ENCODE results near the gene LRP2BP.
"Not testable (repeated sequence)": the region's sequence is repeated elsewhere in the genome, so short reads cannot be mapped to it uniquely, and the experiment has no call there.

LRP2BP gene

DNA sequence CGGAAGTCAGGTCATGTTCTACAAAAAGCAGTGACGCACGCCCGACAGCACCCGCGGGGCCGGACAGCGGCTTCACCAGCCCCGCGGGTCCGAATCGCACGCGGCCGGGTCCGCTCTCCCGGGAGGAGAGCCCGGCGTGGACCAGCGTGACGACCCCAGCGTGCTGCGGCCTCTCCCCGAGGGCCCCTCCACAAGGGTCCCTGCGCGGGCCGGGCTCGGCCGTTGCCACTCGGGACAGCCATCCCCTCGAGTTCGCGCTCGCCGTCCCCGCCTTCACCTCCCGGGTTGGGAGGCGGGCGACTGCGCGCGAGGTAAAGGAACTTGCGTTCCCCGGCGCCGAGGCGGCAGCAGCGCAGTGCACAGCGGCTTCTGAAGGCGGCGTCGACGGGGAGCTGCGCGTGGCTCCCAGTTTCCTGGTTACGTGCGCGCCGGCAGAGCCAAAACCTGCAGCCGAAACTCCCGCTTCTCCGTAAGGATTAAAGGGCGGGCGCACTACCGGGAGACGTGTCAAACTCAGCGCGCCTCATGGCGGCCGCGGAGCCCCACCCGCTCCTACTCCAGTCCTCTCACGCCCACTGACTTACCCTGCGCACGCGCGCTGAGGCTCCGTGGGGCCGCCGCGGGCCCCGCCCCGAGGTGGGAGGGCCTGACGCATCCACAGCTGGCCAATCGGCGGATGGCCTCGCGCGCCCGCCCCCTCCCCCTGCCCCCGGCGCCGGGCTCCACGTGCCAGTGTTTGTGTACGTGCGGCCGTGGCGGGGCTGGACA is 416 bp upstream of the LRP2BP start:
- peak; percentile 91 to 96 for DNase-seq (ENCODE audit: low read depth in 2 of 2)

DNA sequence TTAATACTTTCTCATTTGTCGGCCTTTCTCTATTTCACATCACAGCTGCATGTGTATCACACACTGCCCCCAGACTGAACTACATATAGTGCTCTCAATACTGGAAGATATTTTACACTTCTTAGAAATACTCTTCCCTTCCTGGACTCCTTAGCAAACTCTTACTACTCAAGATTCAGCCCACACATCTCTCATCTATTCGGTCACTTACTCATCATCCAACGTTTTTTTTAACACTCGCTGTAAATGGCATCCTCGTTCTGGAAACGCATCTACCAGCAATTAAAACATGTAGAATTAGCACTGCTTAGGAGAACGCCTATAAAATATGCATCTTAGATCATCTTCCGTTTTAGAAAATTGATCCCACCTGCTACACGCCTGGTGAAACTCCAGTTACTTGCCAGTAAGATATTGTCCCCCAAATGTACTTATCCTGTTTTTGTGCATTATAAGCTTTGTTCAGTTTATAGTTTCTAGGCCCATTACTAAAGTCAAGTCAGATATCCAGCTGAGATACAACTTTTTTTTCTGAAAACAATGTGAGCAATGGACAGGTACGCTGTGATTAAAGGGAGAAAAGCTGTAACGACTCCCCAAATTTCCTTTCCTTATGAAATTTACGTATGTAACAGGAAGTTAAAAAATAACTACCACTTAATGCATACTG is 1.0 kb downstream of the LRP2BP start:
- no peak for DNase-seq (ENCODE audit: low read depth in 2 of 2)

DNA sequence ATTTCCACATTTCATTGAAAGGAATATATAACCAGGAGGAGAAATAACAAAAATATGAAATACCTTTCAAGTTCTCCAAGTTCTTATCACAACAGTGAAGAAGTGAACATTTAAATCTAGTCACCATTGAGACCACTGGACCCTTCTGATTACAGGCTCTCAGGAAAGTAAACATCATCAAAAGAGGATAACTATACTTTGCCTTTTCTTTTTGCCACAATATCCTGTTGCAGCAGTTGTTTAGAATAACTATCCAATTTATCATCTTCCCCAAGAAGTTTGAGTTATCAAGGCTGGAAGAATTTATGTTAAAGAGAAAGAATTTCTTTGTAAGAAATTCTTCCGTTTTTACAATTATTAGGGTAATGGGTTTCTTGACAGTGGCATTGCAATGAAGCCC is 3.6 kb downstream of the LRP2BP start:
- no peak for DNase-seq (ENCODE audit: low read depth in 2 of 2)

DNA sequence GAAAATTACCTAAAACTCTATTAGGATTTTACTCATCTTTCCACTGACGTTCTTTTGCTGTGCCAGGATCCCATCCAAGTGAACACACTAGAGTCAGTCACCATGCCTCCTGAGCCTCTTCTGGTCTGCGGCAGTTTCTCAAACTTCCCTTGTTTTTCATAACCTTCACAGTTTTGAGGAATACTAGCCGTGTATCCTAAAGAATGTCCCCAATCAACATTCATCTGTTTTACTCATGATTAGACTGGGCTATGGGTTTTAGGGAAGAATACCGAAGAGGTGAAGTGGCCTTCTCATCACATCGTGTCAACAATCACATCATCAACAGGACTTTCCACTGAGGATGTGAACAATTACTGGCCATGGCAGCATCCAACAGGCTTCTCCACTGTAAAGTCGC is 4.8 kb downstream of the LRP2BP start:
- DNase-seq (ENCODE audit: low read depth in 2 of 2), result no peak

DNA sequence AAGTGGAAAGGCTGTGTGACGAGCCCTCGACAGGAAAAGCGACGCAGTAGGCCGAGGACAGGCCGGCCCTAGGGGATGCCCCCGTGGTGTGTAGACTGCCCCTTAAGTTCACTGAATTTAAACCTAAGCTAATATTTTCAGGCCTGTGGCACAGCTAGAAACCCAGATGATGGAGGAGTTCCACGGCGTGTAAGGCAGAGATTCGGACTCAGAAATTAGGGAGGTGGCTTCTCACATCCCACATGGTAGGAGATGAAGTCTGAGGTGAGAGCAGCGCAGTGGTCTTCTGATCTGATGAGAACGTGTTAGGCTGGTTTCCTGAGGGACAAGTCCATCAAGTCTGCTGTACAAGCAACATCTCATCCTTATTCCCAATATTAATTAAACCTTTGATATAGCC is 7.8 kb downstream of the LRP2BP start:
- no peak for DNase-seq (ENCODE audit: low read depth in 2 of 2)

DNA sequence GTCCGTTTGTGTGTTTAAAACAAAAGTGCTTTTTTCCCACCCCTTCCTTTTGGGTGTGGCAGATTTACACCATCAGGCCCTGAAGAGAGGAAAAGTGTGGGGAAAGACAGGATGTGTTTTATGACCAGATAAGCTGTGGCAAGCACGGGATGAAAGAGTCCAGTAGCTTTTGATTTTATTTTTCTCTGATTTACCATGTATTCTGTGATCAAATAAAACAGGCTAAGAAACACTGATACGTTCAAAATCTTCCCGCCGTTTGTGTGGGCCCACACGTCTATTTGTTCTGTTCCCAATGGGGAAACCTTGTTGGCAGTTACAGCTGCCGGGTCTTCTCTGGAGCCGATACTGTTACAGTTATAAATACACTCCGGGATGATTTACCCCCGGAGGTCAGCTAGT is 10.8 kb downstream of the LRP2BP start:
- DNase-seq (ENCODE audit: low read depth in 2 of 2), result no peak

DNA sequence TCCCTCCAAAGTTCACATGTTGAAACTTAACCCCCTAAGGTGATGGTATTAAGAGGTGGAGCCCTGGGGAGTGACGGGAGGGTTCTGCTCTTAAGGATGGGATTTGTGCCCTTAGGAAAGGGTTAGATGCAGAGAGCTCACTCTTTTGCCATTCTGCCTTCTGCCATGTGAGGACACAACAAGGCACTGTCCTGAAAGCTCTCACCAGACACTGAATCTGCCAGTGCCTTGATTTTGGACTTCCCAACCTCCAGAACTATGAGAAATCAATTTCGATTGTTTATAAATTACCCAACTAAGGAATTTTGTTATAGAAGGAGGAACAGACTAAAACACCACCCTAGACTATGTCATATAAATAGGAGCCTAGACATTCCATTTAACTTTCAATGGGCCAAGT is 11.7 kb downstream of the LRP2BP start:
- no peak for DNase-seq (ENCODE audit: low read depth in 2 of 2)

DNA sequence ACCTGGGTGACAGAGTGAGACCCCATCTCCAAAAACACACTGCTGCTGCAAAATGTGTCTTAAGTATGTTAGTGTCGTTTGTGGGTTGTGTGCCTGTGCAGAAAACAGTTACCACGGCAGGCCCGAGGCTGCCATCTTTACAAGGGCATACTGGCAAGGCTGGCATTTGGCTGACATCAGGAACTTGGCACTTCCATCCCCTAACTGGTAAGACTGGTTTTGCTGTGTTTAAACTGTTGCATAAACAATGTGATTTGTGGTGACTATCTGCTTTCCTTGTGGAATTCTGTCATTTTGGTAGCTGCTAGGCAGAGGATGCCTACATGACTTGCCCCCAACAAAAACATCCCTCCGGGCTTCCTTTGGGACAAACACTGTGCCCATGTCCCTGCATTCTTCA is 12.3 kb downstream of the LRP2BP start:
- DNase-seq (ENCODE audit: low read depth in 2 of 2), result no peak

DNA sequence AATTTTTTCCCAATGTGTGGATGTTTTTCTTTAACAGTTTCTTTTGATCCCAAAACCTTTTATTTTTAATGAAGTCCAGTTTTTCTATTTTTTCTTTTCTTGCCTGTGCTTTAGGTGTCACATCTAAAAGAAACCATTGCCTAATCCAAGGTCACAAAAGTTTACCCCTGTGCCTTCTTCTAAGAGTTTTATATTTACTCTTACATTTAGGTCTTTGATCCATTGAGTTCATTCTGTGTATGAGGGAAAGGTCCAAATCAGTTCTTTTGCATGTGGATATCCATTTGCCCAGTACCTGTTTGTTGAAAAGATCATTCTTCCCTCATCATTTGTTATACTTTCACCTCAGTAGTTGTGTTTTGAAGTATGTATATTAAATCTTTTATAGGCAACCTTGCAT is 13.0 kb downstream of the LRP2BP start:
- no peak for DNase-seq (ENCODE audit: low read depth in 2 of 2)

DNA sequence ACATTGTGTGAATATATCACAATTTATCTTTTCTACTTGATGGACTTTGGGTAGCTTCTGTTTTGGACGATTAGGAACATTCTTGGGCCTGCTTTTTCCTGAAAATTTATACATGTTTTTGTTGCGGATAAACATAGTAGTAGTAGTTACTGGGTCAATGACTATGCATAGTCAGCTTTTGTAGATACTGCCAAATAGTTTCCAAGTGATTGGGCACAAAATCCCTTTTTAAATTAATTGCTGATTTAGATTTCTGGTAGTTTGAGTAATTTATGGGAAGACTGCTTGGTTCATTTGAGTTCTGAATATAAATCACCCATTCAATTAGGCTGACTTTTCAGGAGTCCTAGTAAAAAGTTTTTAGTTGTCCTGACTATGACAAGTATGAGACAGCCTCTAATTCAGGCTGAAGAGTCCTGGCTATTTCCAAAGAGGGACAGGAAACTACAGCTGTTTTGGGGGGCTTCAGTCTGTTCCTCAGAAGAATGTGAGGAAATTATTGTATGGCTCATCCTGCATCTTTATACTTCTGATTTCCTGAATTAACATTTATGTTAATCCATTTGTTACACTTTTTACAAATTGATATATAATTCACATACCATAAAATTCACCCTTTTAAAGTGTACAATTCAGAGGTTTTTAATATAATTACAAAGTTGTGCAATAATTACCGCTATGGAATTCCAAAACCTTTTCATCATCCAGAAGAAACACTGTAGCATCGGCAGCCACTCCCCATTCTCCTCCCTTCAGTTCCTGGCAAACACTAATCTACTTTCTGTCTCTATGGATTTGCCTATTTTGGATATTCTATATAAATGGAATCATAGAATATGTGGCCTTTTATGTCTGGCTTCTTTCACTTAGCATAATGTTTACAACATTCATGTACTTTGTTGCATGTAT is 14.2 kb downstream of the LRP2BP start:
- no peak for DNase-seq (ENCODE audit: low read depth in 2 of 2)

DNA sequence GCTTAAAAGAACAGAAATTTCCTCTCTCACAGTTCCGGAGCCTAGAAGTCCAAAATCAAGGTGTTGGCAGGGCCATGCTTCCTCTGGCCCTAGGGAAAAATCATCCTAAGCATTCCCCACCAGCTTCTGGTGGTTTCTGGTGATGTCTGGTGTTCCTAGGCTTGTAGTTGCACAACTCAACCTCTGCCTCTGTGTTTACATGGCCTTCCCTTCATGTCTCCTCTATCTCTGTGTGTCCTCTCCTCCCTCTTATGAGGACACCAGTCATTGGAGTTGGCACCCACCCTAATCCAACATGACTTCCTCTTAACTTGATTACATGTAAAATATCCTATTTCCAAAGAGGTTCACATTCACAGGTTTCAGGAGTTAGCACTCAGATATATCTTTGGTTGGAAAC is 15.4 kb downstream of the LRP2BP start:
- no peak for DNase-seq (ENCODE audit: low read depth in 2 of 2)

DNA sequence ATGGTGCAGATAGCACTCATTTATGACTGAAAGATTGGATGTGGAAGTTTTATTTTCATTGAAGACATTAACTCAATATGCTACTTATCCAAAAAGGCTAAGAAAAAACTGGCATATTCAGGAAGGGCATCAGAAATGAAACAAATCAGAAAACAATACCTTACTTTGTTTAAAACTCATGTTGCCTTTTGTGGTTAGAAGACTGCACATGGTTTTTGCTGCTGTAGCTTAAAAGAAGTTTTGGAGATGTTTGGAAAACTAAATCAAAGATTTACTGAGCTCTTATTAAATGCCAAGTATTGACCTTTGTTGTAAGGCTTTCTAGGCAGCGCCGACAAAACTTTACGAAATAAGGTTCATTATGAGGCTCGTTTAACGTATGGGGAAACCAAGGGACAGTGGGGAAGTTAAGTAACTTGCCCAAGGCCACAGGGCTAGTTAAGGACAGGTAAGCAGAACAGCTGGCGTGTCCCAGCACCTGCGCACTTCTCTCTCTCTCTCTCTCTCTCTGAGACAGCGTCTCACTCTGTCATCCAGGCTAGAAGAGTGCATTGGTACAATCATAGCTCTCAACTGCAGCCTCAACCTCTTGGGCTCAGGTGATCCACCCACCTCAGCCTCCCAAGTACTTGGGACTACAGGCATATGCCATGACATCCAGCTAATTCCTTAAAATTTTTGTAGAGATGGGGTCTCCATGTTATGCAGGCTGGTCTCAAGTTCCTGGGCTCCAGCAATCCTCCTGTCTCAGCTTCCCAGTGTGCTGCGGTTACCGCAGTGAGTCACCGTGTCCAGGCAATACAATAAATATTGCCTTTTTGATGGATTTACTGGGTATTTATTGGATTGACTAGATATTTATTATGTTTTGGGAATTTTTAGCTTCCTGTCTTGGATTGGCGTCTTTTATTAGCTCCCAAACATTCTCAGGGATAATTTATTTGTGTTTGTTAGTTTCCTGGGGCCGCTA is 16.1 kb downstream of the LRP2BP start:
- no peak for DNase-seq (ENCODE audit: low read depth in 2 of 2)

DNA sequence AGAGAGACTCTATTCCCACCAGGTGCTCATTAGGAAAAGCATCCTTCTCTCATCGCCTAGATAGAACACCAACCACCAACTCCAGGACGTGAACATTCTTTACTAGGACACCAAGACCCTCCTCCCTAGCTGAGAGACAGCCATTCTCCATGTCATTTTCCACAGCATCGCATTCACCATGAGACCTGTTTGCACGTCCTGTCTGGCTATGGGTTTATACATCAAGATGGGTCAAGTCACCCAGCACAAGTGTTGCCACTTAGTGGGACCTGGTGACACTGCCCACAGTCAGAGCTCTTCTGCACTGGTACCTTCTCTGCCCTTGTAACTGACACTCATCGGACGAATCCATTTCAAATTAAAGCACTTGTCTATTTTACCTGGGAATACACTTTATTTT is 17.5 kb downstream of the LRP2BP start:
- no peak for DNase-seq (ENCODE audit: low read depth in 2 of 2)

DNA sequence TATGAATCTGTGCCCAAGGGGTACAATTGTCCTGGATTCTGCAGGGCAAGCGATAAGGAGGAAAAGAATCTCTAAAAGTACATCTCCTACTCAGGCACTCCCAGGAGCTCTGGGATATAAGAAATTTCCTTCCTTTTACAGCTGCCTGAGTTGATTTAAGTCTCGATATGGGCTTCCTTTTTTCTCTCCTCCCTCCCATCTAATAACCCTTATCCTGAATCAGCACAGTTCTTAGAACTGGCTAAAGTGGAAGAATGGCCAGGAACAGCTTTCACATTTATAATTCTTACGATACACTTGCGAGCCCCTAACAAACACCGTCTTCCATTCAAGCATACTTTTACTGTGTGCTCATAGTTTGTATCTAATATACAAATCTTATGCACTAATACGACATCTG is 21.2 kb downstream of the LRP2BP start:
- no peak for DNase-seq (ENCODE audit: low read depth in 2 of 2)

DNA sequence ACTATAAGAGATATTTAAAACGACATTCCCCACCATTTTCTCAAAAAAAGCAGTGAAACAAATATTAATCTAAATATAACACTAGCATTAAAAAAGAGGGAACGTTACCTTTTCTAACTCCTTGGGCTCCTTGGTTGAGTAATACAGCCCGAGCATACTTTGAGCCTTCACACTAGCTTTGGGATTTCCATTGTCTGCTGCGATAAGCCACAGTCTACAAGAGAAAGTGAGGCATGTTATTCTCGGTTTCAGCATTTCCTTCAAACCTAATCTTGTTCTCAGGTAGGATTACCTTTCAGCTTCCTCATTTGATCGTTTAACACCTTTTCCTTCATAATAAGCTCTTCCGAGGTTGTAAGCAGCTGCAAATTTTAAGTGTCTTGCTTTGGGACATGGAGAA is 21.7 kb downstream of the LRP2BP start:
- DNase-seq (ENCODE audit: low read depth in 2 of 2), result no peak

DNA sequence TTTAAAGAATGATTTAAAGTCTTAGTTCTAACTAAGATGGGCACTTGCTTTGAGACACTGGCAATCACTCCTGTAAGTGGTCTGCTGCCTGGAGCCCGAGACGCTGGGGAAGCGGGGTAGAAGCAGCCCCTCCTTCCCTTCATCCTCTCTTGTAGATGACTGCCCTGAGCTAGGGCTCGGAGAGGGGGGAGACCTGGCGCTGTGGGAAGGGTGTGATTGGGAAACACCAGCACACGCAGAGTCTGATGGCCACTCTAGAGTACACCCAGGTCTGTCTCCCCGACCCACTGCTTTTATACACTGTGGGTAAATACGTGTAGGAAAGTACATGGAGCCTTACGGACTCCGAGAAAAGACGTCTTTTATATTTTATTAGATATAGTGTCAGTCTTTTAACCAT is 24.0 kb downstream of the LRP2BP start:
- DNase-seq (ENCODE audit: low read depth in 2 of 2), result no peak

DNA sequence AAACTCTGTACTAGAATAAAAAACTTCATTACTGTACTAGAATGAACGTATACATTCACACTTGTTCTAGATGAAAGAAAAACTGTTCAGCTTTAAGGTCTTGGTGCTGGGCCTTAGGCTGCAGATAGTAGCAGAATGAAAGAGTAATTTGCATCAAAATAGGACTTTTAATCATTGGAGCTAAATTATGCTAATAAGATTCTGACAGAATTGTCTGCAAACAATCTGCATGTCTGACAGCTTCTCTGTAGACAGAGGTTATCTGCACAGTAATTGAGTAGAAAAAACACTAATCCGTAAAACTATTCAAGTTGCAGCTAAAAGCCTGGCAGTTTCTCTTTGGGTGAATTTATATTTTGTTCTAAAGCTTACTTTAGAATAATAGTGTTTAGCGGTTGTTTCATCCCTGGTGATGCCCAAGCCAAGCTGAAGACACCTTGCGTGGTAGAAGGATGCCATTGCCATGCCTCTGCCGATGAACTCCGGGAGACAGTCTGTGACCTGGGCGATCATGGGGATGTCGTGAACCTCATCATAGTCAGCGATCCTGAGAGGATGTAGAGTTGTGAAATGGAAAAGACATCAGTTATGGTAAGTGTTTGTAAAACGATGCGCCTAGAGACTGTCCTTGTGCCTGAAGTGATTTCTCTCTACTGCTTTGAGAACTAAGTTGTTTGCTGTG is 25.3 kb downstream of the LRP2BP start:
- DNase-seq (ENCODE audit: low read depth in 2 of 2), result no peak

DNA sequence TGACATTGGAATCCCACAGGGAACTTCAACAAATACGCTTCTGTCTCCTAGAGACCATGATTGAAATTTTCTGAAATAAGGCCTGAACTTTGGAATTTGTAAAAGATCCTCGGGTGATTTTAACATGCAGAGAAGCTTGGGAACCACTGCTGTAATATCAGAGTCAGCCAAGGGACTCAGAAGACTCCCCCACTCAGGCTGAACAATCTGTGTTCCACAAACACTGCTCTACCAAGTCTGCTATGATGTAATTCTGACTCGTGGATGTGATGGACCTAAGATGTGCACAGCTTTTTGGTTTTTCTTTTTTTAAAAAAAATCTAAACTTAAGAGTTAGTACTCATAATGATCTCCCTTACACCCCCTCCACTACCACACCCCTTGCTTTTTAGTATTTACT is 26.0 kb downstream of the LRP2BP start:
- no peak for DNase-seq (ENCODE audit: low read depth in 2 of 2)

DNA sequence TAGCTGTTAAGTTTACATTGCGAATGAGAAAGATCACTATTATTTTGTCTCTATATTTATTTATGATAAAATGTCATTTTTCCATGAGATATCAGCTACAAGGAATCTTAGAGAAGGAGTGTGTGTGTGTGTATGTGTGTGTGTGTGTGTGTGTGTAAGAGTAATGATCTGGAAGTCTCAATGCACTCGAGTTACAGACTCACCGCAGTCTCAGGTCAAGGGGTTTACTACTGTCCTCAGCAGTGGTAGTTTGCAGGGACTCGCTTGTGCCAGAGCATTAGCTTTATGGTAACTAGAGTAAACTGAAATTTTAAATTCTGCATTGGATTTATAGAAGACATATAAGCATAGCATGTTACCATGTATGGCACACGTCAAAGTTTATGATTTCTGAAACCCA is 30.8 kb downstream of the LRP2BP start:
- no peak for DNase-seq (ENCODE audit: low read depth in 2 of 2)

DNA sequence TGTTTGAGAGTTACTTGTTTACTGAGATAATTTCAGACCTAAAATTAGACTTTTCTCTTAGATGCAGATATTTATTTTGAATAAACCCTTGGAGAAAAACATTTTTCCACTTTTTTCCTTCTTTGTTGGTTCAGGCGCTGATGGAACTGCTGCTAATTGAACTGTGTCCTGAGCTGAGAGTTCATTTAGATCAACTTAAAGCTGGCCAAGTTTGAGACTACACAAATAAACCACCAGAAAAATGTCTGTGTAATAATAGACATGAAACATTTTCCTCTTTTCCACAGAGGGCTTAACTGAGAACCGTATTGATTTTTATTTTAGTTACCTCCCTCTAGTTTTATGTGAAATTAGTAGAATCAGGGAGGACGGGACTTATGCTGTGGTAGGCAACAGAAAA is 32.5 kb downstream of the LRP2BP start:
- DNase-seq (ENCODE audit: low read depth in 2 of 2), result no peak

DNA sequence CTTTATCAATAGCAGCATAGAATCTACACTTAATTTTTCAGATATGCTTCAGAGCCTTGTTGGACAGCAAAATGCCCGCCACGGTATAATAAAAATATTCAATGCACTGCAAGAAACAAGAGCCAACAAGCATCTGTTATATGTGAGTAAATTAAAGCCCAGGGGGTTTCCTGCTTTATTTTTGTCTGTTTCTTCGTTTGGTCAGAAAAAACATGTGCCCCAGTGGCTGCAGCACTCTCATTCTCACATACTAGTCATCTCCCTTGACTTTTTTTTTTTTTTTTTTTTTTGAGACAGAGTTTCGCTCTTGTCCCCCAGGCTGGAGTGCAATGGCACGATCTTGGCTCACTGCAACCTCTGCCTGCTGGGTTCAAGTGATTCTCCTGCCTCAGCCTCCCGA is 33.2 kb downstream of the LRP2BP start:
- DNase-seq (ENCODE audit: low read depth in 2 of 2), result not testable (repeated sequence)

All from activated CD8-positive, alpha-beta memory T cell treated with anti-CD3 and anti-CD28 coated beads for 4 hours (primary cell).